Measurements from ENCODE around the gene SF3B4.

The SF3B4 gene

DNA sequence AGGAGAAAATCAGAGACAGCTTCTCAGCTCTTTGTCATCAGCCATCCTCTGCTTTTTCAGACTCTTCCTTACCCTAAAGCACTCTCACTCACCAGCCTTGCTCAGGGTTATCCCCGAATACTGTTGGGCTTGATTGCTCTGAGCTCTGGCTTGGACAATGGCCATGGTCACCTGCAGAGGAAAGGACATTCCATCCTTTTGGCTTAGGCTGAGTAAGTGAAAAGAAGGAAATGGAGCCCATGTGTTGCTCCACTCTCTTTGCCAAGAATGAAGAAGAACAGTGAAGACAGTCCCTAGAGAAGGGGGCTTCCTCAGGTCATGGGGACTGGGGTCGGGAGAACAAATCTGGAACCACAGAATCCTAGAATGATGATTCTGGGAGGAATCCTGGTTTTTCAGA, 6.8 kb upstream of the SF3B4 start:
- no peak overlapping the region for H3K27ac ChIP-seq
- DNase-seq (ENCODE audit: low read depth, low spot score) = no peak

DNA sequence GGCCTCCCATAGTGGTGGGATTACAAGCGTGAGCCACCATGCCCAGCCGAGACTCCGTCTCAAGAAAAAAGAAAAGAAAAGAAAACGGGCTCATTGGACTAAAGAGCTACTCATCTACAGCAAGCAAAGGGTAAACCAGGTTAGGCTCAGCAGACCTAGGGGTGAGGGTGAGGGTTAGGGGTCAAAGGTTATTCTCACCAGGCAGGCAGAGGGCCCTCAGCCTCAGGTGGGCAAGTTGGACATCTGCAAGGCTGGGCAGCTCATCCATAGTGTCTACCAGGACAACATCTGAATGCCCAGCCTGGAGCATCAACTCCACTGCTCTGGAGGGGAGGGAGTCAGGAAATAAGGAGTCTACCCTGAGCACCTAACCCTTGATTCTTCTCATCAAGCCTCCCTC, 5.6 kb upstream of the SF3B4 start:
- H3K27ac ChIP-seq = no peak overlapping the region
- DNase-seq (ENCODE audit: low read depth, low spot score) = no peak

GRCh38 chr1:149932474-149932873, 4.9 kb upstream of the SF3B4 start:
- no peak for DNase-seq (ENCODE audit: low read depth, low spot score)
- no peak overlapping the region for H3K27ac ChIP-seq

DNA sequence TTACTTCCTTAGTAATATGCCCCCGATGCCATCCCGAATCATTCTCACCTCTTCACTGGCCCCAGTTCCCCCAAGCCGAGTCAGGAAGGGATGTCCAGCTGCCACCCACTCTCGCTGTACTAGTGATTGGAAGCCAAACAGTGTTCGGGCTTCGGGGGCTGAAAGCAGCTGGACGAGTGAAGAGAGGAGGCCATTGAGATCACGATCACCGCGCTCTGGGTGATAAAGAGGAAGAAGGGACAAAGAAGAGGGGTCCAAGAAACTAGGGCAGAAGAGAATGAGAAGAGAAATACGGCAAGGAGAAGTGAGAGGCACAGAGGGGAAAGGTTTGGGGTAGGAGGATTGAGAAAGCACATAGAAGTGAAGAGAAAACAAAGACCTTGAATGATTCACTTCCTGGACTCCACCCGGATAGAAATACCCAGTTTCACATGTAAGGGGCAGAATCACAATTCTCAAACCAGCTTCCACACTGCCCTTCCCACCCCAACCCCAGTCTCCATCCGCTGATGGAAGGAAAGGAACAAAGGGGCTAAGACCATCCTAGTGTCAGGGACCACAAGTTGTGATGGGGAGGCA, 3.7 kb upstream of the SF3B4 start:
- no peak for DNase-seq (ENCODE audit: low read depth, low spot score)
- H3K27ac ChIP-seq = peak overlapping the region; percentile 58

GRCh38 chr1:149929856-149930255, 2.3 kb upstream of the SF3B4 start:
- no peak overlapping the region for H3K27ac ChIP-seq
- DNase-seq (ENCODE audit: low read depth, low spot score) = no peak

GRCh38 chr1:149928401-149928724, 760 bp upstream of the SF3B4 start:
- peak overlapping the region; percentile 87 for H3K27ac ChIP-seq
- no peak for DNase-seq (ENCODE audit: low read depth, low spot score)

GRCh38 chr1:149927056-149927562, 494 bp downstream of the SF3B4 start:
- DNase-seq (ENCODE audit: low read depth, low spot score) = no peak
- H3K27ac ChIP-seq = peak overlapping the region; percentile 87

DNA sequence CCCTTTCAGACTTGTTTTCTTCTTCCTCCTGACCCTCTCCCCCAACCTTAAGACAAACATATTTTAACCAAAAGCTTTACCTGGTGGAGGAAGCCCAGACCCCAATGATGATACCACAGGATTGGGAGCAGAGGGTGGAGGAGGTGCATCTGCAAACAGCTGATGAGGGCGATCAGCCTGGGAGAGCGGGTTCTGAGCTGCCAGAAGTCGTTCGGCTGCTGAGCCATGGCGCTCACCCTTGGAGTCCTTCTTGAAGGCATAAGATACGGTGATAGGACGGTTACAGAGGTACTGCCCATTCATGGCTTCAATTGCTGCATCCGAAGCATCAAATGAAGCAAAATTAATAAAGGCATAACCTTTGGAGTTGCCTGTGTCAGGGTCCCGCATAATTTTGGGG, 1.3 kb downstream of the SF3B4 start:
- no peak overlapping the region for H3K27ac ChIP-seq
- DNase-seq (ENCODE audit: low read depth, low spot score) = no peak

- H3K27ac ChIP-seq = no peak overlapping the region
- no peak for DNase-seq (ENCODE audit: low read depth, low spot score)
These were observed 1.9 kb downstream of the SF3B4 start for GRCh38 chr1:149925751-149926150.

GRCh38 chr1:149925345-149925744, 2.3 kb downstream of the SF3B4 start:
- no peak for DNase-seq (ENCODE audit: low read depth, low spot score)
- no peak overlapping the region for H3K27ac ChIP-seq

DNA sequence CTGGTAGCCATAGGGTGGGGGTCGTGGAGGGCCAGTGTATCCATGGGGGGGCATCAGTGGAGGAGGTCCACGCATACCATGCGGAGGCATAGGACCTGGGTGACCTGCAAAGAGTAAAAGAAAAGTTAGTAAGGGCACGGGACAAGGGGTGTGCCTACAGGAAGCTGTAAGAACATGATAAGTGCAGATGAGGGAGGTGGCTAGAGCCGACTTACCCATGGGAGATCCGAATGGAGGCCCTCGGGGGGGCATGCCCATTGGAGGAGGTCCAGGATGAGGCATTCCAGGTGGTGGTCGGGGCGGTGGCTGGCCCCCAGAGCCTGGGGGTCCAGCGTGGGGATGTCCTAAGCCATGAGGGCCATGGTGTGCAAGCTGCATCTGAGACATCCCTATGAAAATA, 4.0 kb downstream of the SF3B4 start:
- DNase-seq (ENCODE audit: low read depth, low spot score) = no peak
- H3K27ac ChIP-seq = no peak overlapping the region

GRCh38 chr1:149917571-149918144, 9.9 kb downstream of the SF3B4 start, which contains the start of gene SV2A:
SV2A (minus strand) TSS chr1:149917844; CDS start chr1:149913840, 4,004 bp downstream.
- H3K27ac ChIP-seq = no peak within 1 kb of the TSS
- DNase-seq (ENCODE audit: low read depth, low spot score) = no peak

DNA sequence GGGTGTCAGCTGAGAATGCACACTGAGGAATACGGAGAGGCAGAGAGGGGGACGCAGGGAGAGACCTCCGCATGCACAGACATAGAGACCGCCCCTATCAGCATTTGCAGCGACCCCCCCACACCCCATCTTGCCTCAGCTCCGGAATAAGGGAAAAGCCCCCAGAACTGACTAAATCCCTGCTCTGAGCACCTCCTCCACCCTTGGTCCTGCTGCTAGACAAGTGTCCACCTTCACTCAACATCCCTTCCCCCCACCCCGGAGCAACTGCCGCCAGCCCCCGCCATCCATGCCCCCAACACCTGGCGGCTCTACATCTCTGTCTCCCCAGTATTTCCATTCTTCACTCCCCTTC, 10.7 kb downstream of the SF3B4 start:
- no peak overlapping the region for H3K27ac ChIP-seq

GRCh38 chr1:149916193-149916897, 11.3 kb downstream of the SF3B4 start:
- H3K27ac ChIP-seq = no peak overlapping the region
- no peak for DNase-seq (ENCODE audit: low read depth, low spot score)

More for the DNA sequence above, 10.7 kb downstream of the SF3B4 start:
- DNase-seq (ENCODE audit: low read depth, low spot score) = no peak

DNA sequence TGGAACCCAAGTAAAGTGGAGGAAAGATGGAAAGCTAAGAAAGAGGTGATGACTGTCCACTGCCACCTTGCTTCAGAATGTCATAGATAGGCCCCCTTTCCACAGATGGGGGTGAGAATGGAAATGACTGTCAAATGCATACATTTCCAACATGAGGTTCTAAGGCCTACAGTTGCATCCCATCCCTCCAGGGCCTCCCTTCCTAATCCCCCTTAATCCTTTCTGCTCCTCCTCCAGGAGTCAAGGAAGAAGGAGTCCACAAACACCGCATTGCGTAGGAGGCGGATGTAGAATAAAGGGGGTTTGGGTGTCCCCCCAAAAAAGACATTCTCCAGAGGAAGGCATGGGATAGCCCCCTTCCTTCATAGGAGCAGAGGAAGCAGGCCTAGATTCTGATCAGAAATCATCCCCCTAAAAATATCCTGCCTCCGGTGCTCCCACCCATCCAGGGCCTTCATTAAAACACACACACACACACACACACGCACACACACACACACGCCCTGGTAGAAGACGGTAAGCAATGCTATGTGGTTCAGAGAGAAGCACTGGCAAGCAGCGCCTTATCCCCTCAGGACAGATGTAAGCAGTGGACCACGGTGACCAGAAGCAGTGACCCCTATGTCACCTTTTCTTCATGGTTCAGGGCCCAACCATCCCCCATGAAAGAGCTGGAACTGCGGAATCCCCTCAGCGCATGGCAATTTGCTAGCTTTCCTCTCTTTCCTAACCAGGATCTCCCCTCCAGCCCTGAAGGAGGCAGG, 12.0 kb downstream of the SF3B4 start:
- DNase-seq (ENCODE audit: low read depth, low spot score) = no peak
- no peak overlapping the region for H3K27ac ChIP-seq

DNA sequence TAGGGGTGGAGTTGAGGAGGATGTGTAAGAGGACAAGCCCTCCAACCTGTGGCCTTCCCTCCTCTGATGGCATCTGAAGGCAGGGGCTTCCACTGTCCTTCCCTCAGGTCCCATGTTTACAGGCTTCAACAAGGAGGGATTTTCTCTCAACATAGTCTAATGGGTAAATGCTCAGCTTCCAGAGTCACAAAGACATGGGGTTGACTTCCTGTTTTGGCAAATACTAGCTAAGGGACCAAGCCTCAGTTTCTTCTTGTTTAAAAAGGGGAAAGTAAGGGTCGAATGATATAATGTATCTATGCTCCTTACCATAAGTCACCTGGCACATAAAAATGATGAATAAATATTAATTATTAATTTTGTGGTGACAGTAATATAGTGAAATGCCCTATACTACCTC, 13.1 kb downstream of the SF3B4 start:
- DNase-seq (ENCODE audit: low read depth, low spot score) = no peak
- H3K27ac ChIP-seq = no peak overlapping the region

DNA sequence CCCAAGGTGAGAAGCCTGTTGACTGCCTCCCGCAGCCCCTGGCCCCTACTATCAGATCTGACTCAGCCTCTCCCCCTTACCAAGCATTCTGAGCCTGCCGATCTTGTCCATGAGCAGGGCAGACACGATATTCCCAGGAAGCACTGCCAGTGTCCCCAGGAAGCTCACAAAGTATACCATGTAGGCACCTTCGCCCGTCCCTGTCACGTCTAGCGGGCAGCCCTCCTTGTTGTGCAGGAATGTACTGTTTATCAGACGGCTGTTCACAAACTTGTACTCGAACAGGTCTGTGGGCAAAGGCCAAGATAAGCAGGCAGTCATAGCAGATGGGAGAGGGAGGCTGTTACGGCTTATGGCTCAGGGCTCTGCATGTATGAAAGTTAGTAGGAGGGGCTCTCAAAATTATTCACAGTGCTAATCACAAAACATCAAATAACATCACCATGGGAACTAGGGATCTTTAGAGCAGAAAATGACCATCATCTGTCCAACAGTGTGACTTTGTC, 21.0 kb downstream of the SF3B4 start:
- no peak overlapping the region for H3K27ac ChIP-seq
- DNase-seq (ENCODE audit: low read depth, low spot score) = no peak

- DNase-seq (ENCODE audit: low read depth, low spot score) = no peak
These were observed 23.6 kb downstream of the SF3B4 start for GRCh38 chr1:149903836-149904491.

DNA sequence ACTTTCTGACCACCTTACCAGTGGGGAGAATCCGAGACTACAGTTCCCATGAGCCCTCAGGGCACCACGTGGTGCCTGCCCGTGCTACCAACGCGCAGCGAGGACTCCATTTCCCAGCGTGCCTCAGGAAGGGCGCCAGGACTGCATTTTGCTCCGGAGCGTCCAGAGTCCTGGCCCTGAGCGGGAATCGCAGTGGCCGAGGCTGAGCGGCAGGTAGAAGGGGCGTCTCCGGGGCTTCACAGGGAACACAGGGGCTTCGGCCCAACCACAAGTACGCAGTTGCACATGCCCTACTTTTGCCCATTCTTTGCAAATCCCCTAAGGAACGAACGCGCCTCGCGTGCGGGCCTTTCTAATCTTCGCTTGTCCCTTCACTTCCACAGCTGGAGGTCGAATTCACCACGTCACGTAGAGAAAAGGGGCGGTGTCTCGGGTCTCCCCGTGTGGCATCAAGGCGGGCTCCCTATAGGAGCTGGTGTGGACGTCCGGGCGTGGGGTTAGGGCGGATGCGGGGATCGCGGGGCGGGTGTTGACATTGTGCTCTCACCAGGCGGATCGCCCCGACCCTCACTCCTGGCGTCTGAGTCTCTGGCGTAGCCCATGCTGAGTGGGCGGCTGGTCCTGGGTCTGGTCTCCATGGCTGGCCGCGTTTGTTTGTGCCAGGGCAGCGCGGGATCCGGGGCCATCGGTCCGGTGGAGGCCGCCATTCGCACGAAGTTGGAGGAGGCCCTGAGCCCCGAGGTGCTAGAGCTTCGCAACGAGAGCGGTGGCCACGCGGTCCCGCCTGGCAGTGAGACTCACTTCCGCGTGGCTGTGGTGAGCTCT, 27.9 kb downstream of the SF3B4 start, which contains the start of gene BOLA1:
Gene BOLA1, plus strand, starts transcription at position 109 of the 825 bp plus-strand sequence. Its CDS starts 492 bp downstream, at position 601.
- peak; percentile 33 for DNase-seq (ENCODE audit: low read depth, low spot score)
- peak within 1 kb of the TSS; percentile 31 for H3K27ac ChIP-seq

More at GRCh38 chr1:149903836-149904491, 23.6 kb downstream of the SF3B4 start:
- no peak overlapping the region for H3K27ac ChIP-seq

Data from epithelial cell of prostate (primary cell).